H1 (cell line): Measurements from ENCODE around the gene ARMC9. TPM values are rescaled to one million over a fixed set of nuclear protein-coding genes. Genes with fewer than 3 reads are reported as not detected.

ENCODE experiments used
- BRCA1 ChIP-seq: IDR thresholded peaks from 2 replicates; pipeline ENCODE4 v1.6.1; 2012; ENCODE audit warnings: low read depth, low read length, improper control_type of control experiment
- CTBP2 ChIP-seq: IDR thresholded peaks from 2 replicates; pipeline ENCODE4 v1.7.0; 2011; ENCODE audit warnings: borderline replicate concordance, mild to moderate bottlenecking, moderate library complexity, mixed read lengths, low read length; ENCODE audit not compliant: insufficient read depth, insufficient read length
- KDM1A ChIP-seq: fragments of 200-600, 300-600 bp; sonication (generic); IDR thresholded peaks from 2 replicates; pipeline ENCODE4 v1.7.1; 2016; ENCODE audit warnings: mild to moderate bottlenecking, low read length, borderline replicate concordance
- POLR2A ChIP-seq, 2 experiments: IDR thresholded peaks; 1 replicate in 1 of 2; 2 replicates in 1 of 2; pipeline ENCODE4 v1.6.1; 2011; ENCODE audit warnings: low read depth in 2 of 2, low read length in 2 of 2, mild to moderate bottlenecking in 2 of 2; ENCODE audit errors: control extremely low read depth in 1 of 2
- RFX5 ChIP-seq: IDR thresholded peaks from 2 replicates; pipeline ENCODE4 v1.6.1; 2011; ENCODE audit warnings: low read depth, low read length, improper control_type of control experiment, borderline replicate concordance
- RNF2 ChIP-seq: fragments of 200-900, 300-1000 bp; sonication (generic); IDR thresholded peaks from 2 replicates; pipeline ENCODE4 v1.7.1; 2016; ENCODE audit warnings: borderline replicate concordance, low read depth, mild to moderate bottlenecking, antibody characterized with exemption, low read length; ENCODE audit not compliant: poor library complexity, severe bottlenecking; ENCODE audit errors: missing control alignments
- TBP ChIP-seq: IDR thresholded peaks from 2 replicates; pipeline ENCODE4 v1.6.1; 2011; ENCODE audit warnings: low read depth, low read length, improper control_type of control experiment
- TEAD4 ChIP-seq: IDR thresholded peaks from 2 replicates; pipeline ENCODE4 v1.6.1; 2012; ENCODE audit warnings: low read depth, low read length, inconsistent platforms, mixed read lengths
- ZNF274 ChIP-seq: IDR thresholded peaks from 2 replicates; pipeline ENCODE4 v1.7.0; 2012; ENCODE audit warnings: low read length, borderline replicate concordance; ENCODE audit errors: extremely low read depth
- polyA plus RNA-seq, 7 experiments: library from polyadenylated mRNA; depleted of rRNA in 3 of 7; stranded (reverse) in 5 of 7; unstranded in 2 of 7; fragments of >200 nt in 5 of 7; fragments of 200-250 nt in 2 of 7; gene quantifications; 1 replicate in 5 of 7; 2 replicates in 1 of 7; 4 replicates in 1 of 7; pipeline versions ENCODE4 v1.2.1 to v1.2.3, GENCODE V29; 2011 to 2013; ENCODE audit warnings: missing spikeins in 2 of 7, mixed read lengths in 2 of 7
- total RNA-seq: library from RNA; stranded (reverse); fragmentation: NEBNext Ultra II Directional; extraction: Animal tissue kit (Norgen Biotek cat#: 25700); gene quantifications from 2 replicates; pipeline ENCODE4 v1.2.1, GENCODE V29; 2021

ARMC9 gene
- total and polyA plus RNA-seq, 2 of the 8 experiments (the other 6 are each of a cell fraction or from before 2014, with no cell fraction given), result 23.2 to 36.1 TPM

DNA sequence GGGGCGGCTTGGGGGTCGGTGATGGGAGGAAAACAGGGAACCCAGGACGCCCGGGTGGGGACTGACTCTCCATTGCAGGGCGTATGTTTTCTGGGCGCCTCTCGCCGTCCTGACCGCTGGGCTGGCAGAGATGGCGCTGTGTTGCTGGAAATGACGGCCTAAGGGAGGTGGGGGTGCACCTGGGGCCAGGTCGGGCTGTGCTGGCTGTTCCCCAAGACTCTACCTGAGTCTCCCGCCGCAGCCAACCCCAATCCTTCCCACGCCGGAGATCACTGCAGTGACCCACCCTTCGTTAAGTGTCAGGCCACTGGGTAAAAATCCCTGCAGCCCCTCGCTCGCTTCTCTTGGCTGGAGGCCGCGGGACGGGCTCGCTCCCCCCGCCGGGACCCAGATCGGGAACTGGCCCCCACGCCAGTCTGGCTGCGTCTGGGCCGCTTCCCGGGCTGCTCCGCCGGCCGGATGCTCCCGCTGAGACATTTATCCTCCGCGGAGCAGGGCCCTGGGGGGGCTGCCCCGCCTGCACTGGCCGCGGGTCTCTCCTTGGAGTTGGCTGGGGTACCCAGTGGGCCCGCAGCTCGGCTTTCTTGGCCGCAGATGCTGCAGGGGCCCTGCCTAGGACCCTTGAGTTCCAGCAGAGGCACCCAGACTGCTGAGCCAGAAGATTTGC lies 7.8 kb upstream of the ARMC9 start (continued):
- no peak for TF ChIP-seq RNF2
- no peak for TF ChIP-seq ZNF274
- peak; percentile 41; the same call in 1 of the 2 replicates for TF ChIP-seq TBP
- TF ChIP-seq CTBP2, result no peak
- TF ChIP-seq POLR2A (IDR thresholded peaks at IDR 0.05; ENCODE audit: control extremely low read depth in 1 of 2, low read depth in 2 of 2, low read length in 2 of 2), result peak in 1 of 2 experiments; percentile 43; a peak in 1 of 3 replicates
- no peak for TF ChIP-seq TEAD4
- no peak for TF ChIP-seq KDM1A
- TF ChIP-seq BRCA1, result no peak
- no peak for TF ChIP-seq RFX5
